NCI-H774 (cell line): ENCODE data around the gene ZMYM2.

ENCODE experiments used
- DNase-seq: peaks from one replicate; lab custom pipeline; 2025; lab: John Stamatoyannopoulos, UW

ZMYM2 gene

DNA sequence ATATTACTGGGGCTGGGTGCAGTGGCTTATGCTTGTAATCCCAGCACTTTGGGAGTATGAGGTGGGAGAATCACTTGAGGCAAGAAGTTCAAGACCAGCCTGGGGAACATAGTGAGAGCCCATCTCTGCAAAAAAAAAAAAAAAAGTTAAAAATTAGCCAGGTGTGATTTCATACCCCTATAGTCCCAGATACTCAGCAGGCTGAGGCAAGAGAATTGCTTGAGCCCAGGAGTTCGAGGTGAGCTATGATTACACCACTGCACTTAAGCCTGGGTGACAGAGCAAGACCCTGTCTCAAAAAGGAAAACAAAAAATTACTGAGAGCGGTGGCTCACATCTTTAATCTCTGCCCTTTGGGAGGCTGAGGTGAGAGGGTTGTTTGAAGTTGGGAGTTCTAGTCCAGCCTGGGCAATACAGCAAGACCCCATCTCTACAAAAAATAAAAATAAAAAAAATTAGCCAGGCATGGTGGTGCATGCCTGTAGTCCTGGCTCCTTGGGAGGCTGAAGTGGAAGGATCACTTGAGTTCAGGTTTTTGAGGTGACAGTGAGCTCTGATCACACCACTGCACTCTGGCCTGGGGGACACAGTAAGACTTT, 87.5 kb downstream of the ZMYM2 start:
- no peak for DNase-seq

DNA sequence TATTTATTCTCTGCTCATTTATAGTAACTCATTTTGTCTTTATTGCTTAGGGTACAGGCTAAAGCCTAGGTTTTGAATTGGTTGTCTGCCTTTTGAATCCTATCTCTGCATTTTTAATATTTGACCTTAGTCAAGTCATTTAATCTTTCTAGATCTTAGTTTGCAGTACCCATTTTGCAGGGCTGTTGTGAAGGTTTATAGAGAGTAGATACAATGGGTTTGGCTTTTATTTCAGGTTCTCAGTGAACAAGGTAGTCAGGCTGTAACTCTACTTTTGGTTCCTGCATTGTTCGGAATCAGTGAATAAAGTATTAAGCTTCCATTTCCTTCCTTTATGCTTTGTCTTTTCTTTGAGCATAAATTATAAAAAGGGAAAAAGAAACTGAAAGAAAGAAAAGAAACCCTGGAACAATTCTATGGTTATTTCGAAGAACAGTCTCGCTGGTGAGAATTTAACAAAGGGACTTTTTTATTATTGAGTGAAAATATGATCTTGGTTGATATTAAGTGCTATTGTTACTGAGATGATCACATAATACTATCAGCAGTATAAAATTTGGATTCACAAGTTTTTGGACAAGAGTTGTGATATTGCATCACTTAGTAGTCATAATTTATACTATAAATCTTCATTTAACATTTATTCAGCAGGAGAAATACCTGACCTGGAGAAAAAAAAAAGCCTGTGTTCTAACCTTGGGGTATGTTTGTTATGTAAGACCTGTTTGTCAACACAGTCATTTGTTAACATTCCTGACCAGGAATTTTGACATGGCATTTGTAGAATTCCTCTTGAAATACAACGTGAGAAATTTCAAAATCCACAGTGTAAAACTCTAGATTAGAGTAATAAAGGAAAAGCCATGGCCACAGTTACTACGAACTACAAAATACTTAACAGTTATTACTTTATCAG, 91.3 kb downstream of the ZMYM2 start:
- no peak for DNase-seq

DNA sequence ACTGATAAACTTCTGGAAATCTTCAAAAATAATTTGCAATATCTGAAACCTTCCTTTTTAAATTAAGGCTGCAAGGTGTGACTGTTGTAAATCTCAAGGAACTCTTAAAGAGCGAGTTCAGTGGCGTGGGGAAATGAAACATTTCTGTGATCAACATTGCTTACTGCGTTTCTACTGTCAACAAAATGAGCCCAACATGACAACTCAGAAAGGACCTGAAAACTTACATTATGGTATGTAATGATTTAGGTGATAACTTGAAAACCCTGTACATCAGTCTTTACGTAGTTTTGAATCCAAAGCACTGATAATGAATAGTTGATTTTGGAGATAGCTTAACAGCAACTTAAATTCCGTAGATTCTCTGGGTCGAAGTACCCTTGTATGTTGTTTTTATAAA, 92.8 kb downstream of the ZMYM2 start:
- no peak for DNase-seq

DNA sequence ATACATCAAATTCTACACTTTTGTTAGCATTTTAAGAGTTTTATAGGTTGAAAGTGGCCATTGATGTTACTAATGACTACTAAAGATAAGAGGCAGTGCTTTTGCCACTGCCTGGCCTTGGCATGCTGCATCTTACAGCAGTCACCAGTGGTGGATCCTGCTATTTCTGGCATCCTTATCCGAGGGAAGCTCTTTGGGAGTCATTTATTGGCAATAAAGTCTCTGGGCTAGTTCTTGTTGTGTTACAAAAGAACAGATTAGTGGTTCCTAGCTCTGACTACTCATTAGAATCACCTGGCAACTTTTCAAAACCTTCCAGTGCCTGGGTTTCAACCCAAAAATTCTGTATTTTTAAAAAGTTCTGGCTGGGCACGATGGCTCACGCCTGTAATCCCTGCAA, 94.5 kb downstream of the ZMYM2 start:
- DNase-seq, result no peak

DNA sequence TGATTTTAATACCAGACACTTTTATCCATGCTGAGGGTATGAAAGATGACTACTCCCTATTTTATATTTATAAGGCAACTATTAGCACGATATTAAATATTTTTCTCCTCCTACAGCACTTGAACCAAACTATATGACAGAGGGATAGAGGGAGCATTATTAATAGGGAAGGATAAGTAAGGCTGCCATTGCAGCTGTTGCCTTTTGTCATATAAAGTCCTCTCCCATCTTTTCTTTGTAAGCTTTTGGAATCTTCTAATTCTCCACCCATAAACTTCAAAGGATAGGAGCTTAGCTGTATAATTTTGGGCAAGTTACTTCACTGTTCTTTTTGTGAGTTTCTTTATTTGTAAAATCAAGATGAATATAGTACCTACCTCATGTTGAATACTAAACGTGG, 95.4 kb downstream of the ZMYM2 start:
- no peak for DNase-seq

DNA sequence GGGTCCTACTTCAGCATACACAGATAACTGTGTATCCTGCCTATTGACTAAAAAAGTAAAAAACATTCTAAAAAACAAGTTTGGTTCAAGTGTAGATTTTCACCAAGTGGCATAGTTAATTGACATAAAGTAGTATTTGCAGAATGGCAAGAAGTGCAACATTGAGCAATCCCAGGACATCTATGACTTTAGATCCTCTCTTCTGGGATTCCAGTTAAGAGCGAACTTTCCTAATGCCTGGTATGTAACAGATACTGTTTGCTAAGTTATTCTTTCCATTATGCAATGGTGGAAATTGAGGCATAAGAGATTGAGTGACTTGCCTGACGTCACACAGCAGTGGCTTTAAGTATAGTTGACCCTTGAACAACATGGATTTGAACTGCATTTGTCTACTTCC, 96.1 kb downstream of the ZMYM2 start:
- no peak for DNase-seq

DNA sequence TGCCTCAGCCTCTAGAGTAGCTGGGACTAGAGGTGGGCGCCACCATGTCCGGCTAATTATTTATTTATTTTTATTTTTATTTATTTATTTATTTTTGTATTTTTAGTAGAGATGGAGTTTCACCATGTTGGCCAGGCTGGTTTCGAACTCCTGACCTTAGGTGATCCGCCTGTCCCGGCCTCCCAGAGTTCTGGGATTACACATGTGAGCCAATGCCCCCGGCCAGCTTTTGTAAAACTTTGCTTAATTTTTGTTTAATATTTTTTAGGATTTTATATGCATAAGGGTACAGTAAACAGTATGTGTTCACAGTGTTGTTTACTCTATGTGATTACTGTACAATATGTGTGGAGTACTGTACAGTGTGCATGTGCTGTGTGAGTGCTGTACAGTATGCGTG, 98.7 kb downstream of the ZMYM2 start:
- DNase-seq, result no peak

DNA sequence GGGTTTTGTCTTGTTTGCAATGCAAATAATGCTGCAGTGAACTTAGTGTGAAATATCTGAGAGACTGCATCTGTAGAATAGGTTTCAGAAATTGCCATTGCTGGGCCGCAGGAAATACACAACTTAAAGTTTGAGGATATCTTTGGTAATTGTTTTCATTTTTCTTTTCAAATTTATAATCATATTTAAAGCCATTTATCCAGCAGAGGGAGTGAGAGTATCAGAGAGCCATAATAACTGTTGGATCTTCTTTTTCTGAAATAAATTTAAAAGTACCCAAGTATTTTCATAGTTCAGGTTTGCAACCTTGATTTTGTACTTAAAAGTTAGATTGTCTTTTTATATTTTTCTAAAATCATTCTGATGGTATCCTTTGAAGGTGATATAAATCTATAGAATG, 99.4 kb downstream of the ZMYM2 start:
- DNase-seq, result no peak

DNA sequence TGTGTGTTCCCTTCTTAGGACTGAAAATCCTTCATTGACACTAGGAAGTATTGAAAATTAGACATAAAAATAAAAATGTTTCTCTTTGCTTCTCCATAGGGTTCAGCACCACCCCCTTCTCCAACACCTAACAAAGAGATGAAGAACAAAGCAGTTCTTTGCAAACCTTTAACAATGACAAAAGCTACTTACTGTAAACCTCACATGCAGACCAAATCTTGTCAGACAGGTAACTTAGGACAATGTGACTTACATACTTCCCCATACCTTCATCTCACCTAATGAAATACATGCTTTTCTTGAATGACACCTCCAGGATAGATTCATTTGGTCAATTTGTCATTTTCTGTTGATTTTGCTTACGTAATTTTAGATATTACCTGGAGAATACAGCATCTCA, 99.9 kb downstream of the ZMYM2 start:
- no peak for DNase-seq

DNA sequence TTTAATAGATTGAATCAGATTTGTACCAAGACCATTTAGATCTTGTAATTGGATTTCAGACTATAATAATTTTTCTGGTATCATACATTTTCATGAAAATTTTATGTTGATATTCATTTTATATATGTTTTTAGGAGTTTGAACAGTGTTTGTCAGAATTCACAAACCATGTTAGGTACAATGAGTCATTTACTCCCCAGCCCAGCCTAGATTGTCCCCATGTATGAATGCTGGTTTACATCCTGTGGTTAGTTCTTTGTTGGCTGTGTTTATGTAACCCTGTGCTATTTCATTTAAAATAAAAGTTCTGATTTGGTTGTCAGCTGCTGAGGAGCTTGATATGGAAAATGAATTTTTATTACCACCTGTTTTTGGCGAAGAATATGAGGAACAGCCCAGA, 105.6 kb downstream of the ZMYM2 start:
- no peak for DNase-seq

DNA sequence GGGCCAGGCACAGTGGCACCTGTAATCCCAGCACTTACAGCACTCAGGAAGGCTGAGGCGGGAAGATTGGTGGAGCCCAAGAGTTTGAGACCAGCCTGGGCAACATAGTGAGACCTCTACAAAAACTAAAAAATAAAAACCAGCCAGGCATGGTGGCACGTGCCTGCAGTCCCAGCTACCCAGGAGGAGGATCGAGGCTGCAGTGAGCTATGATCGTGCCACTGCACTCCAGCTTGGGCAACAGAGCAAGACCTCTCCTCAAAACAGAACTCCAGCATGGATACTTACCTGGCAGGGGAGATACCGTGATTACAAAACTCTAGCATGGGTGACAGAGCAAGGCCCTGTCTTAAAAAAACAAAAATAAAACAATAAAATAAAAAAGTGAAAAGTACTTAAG, 107.0 kb downstream of the ZMYM2 start:
- no peak for DNase-seq

DNA sequence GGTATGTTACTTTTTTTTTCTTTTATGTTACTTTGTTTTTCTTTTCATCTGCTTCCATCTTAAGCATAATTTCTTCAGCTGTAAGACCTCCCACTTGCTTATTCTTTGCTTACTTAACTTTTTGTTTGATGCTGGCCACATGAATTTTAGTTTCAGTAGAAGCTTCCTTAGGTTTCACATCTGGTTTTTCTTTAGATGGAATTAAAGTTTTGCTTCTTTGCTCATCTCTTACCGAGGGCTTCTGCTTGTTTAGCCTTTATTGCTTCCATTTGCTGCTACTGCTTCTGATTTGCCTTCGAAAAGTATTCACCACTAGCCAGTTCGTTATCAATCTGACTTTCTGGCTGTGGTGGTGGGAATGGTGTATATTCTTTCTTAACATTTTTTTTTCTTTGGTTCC, 111.4 kb downstream of the ZMYM2 start:
- no peak for DNase-seq

DNA sequence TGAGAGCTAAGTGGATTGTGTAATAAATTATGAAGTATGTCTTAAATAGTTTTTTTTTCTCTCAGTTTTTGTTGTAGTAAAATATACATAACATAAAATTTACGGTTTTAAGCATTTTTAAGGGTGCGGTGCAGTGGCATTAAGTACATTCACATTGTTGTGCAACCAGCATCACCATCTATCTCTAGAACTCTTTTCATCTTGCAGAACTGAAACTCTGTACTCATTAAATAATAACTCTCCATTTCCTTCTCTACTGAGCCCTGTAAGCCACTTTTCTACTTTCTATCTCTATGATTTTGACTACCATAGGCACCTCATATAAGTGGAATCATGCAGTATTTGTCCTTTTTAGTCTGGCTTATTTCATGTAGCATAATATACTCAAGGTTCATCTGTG, 115.2 kb downstream of the ZMYM2 start:
- DNase-seq, result no peak

DNA sequence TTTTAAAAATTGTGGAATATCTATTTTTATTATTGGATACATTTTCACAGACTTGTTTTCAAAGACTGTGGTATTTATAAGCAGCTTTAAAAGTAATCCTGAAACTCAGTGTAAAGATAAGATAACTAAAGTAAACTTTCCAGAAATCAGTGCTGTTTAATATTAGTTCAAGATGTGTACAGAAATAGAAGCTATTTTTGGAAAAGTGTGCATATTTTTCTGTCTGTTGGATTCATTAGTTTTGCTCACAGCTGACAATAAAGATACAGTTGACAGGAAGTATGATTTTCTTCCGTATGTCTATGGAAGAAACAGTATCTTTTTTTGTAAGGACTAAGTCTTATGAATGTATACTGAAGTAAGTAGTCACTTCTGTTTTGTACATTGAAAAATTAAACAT, 116.4 kb downstream of the ZMYM2 start:
- no peak for DNase-seq

DNA sequence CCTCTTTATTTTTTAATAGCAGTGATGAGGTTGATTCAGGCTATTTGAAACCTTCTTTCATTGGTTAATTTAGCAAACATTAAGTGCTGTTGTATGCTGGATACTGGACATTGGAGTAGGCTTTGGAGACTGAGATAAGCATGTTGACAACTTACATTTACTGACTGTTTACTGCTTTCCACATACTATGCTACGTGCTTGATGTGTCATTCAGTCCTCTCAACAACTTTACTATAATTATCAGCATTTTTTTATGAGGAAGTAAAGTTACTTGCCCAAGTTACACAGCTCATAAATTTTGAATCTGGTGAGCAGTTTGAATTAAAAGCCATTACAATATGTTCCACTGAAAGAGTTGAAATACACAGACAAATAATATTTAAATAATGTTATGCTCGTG, 118.6 kb downstream of the ZMYM2 start:
- no peak for DNase-seq

DNA sequence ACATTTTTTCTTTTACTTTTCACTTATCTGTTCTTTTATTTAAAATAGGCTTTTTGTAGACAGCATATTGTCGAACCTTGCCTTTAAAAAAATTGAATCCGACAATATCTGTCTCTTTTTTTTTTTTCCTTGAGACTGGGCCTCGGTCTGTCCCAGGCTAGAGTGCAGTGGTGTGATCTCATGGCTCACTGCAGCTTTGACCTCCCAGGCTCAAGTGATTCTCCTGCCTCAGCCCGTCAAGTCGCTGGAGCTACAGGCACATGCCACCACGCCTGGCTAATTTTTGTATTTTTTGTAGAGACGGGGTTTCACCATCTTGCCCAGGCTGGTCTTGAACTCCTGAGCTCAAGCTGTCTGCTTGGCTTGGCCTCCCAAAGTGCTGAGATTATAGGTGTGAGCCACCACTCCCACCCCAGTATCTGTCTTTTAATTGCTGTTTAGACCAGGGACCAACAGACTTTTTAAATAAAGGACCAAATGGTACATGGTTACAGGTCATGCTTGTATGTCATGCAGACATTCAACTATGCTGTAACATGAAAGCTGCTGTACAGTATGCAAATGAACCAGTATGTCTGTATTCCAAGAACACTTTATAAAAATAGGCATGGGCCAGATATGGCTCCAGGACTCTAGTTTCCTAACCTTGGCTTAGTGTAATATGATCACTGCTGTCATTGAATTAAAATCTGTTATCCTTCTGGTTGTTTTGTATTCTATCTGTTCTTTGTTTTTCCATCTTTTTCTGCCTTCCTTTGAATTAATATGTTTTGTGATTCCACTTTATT, 122.0 kb downstream of the ZMYM2 start:
- no peak for DNase-seq

DNA sequence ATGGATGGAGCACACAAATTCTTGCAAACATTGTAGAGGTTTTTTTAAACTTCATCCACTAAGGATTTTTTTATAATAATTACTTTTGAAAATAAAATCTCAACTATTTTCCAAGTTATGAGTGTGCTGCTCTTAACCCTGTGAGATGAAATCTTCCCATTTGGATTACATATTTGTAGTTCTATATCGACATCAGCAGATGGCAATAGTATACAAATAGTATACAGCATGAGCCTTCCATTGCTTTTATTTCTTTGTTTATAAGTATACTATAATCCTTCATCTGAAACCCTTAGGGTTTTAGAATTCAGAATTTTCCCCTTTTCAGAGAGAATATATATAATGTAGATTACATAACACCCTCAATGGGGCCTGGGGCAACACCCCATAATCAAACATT, 131.8 kb downstream of the ZMYM2 start:
- no peak for DNase-seq

DNA sequence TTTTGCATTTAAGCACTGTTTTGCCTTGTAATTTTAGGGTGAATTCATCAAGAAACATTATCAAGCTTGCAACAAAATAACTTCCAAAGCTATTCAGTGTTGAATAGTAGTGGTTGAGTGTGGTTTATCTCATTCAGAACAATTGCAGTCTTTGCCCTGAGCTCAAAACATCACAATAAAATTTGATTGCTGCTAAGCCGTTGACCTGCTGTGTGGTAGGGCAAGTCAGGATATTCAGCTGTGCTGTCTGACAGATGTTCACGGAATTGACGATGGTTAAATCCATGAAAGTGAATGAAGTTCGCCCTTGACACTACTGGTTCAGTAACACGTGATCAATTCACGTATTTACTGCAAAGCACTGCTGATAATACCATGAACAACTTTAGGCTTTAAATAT, 135.4 kb downstream of the ZMYM2 start:
- DNase-seq, result no peak

DNA sequence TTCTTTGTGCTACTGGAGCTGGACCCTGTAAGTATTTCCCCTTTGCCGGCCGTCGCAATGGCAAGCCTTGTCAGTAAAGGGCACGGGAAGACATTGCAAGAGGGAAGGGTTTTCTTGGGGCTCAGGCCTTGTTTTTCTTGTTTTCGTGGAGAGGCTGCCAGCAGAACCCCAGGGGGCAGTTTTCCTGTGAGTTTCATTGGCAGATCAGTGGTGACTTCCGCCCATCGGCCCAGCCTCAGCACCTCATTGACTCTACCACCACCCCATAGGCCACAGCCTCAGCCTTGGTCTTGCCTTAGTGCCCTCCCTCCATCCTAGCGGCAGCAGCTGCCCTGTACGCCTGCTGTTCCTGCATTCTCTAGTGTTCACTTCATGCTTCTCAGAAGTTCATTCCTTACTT, 140.8 kb downstream of the ZMYM2 start:
- DNase-seq, result no peak

DNA sequence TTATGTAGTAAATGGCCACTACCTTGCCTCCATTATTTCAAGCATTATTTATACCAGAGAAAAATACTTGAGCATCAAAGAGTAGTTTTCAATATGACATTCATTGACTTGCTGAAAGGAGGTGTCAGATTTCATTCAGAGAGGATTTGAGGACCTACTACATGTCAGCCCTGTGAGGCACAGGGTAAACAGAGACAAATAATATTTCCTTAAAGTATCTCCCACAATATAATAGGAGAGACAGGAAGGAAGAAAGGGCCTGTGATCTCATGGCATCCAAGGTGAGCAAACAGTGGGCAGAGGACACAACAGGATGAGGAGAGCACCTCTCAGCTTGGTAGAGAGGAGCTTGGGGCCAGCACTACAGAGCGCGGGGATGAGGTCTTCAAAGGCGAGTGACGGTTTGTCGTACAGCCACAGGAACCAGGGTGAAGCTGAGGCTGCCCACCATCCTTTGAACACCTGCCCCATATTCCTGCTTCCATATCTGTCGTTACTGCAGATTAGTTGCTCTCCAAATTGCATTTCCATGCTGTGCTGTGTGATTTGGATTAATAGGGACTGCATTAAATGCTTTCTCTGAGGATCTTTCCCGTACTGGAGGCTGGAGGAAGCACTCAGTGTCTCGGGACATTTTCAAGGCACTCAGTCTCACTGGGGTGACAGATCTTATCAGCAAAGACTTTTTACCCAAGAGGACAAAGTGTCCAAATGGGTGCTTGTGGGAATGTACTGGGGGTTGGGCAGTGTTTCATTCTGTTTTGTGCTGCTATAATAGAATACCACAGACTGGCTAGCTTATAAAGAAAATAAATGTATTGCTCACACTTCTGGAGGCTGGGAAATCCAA, 143.2 kb downstream of the ZMYM2 start:
- no peak for DNase-seq

DNA sequence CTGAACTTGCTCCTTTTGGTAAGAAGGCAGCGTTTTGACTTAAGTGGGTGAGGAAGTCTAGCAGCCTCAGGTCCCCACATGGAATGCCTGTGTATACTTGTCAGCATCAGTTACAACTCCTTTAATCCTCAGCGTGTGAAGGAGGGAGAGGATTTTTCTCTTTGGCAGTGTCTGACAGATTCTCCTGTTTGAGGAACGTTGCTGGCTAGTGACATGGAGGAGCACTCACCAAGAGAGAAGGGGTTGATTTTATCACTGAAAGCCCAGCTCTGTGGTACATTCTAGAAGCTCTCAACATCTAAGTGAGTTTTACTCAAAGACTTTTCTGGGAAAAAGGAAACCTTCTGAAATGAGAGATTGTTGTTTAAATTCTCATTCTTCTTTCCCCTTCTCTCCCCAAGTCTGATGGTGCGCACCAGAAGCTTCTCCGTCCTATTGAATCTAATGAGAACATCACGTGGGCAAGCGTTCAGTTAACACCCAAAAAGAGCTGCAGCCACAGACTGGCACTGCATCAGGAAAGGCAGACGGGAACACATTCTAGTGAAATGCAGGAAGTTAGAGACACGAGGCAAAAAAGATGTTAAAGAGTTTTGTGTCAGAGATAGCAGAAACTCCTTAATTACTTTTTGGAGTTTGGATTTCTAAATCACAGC, 144.1 kb downstream of the ZMYM2 start:
- DNase-seq, result no peak
